Measurements from ENCODE around the gene CBX5.

CBX5 gene

DNA sequence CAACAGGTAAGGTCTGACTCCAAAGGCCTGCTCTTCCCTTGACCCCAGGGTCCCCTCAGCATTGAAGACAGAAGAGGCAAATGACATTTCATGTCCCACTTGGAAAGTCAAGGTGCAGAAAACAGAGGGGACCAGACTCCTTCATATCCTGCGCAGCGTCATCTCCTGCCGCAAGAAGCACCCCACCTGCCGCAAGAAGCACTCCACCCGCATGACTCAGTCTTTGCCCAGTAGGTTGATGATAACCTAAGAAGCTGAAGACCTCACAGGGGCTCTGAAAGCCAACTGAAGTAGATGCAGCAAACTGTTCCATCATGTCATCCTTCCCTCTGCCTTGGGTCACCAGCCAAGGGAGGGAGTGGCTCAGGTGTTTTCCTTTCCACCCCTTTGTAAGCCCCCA, 79.5 kb downstream of the CBX5 start:
- TF ChIP-seq FOXP2 (optimal IDR thresholded peaks at IDR 0.05; ENCODE audit: borderline replicate concordance, extremely low read depth, extremely low read length, insufficient read depth) = no peak
- TF ChIP-seq, protein P1, sequence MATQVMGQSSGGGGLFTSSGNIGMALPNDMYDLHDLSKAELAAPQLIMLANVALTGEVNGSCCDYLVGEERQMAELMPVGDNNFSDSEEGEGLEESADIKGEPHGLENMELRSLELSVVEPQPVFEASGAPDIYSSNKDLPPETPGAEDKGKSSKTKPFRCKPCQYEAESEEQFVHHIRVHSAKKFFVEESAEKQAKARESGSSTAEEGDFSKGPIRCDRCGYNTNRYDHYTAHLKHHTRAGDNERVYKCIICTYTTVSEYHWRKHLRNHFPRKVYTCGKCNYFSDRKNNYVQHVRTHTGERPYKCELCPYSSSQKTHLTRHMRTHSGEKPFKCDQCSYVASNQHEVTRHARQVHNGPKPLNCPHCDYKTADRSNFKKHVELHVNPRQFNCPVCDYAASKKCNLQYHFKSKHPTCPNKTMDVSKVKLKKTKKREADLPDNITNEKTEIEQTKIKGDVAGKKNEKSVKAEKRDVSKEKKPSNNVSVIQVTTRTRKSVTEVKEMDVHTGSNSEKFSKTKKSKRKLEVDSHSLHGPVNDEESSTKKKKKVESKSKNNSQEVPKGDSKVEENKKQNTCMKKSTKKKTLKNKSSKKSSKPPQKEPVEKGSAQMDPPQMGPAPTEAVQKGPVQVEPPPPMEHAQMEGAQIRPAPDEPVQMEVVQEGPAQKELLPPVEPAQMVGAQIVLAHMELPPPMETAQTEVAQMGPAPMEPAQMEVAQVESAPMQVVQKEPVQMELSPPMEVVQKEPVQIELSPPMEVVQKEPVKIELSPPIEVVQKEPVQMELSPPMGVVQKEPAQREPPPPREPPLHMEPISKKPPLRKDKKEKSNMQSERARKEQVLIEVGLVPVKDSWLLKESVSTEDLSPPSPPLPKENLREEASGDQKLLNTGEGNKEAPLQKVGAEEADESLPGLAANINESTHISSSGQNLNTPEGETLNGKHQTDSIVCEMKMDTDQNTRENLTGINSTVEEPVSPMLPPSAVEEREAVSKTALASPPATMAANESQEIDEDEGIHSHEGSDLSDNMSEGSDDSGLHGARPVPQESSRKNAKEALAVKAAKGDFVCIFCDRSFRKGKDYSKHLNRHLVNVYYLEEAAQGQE (IDR thresholded peaks at IDR 0.05; ENCODE audit: insufficient read depth in 1 of 2, low read depth in 2 of 2, low read length in 2 of 2) = no peak
- TF ChIP-seq TAF1 (IDR thresholded peaks at IDR 0.05; ENCODE audit: borderline replicate concordance, insufficient read depth, low read length) = no peak
- TF ChIP-seq SIN3A (IDR thresholded peaks at IDR 0.05; ENCODE audit: borderline replicate concordance, insufficient read depth, low read length) = no peak
- no peak for TF ChIP-seq POLR2AphosphoS5 (IDR thresholded peaks at IDR 0.05; ENCODE audit: low read depth, low read length)

DNA sequence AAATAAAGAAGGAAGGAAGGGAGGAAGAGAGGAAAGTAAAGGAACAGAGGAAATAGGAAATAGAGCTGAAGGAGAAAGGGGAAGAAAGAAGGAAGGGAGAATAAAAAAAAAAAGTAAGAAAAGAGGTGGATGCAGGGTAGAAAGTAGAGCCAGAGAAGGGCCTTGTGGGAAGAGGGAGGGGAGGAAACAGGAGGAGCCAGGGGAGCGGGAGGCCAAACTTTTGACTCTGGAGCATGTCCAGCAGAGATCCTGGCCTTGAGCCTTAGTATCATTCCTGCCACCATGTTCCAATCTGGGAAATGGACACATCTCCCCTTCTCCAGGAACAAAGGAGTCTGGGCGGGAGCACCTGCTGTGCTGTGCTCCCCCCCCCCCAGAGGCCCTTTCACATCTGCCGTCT, 80.0 kb downstream of the CBX5 start:
- TF ChIP-seq FOXP2 (optimal IDR thresholded peaks at IDR 0.05; ENCODE audit: borderline replicate concordance, extremely low read depth, extremely low read length, insufficient read depth) = no peak
- TF ChIP-seq, protein P1 (IDR thresholded peaks at IDR 0.05; ENCODE audit: insufficient read depth in 1 of 2, low read depth in 2 of 2, low read length in 2 of 2) = no peak
- no peak for TF ChIP-seq SIN3A (IDR thresholded peaks at IDR 0.05; ENCODE audit: borderline replicate concordance, insufficient read depth, low read length)
- TF ChIP-seq TAF1 (IDR thresholded peaks at IDR 0.05; ENCODE audit: borderline replicate concordance, insufficient read depth, low read length) = no peak
- TF ChIP-seq POLR2AphosphoS5 (IDR thresholded peaks at IDR 0.05; ENCODE audit: low read depth, low read length) = no peak

DNA sequence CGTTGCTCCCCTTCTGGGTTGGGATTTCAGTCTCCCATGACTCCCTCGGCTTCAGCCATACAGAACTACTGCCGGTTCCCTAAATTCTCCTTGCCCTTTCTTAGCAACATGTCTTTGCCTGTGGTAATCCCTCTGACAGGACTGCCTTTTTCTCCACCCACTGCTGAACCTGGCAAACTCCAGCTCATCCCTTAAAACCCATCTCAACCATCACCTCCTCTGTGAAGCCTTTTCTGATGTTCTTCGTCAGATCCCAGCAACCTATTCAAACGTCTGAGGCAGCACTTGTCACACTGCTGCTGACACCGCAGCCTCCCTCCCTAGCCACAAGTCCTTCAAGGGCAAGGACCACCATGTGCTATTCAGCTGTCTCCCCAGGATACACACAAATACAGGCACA, 80.9 kb downstream of the CBX5 start:
- TF ChIP-seq FOXP2 (optimal IDR thresholded peaks at IDR 0.05; ENCODE audit: borderline replicate concordance, extremely low read depth, extremely low read length, insufficient read depth) = no peak
- no peak for TF ChIP-seq POLR2AphosphoS5 (IDR thresholded peaks at IDR 0.05; ENCODE audit: low read depth, low read length)
- TF ChIP-seq, protein P1 (IDR thresholded peaks at IDR 0.05; ENCODE audit: insufficient read depth in 1 of 2, low read depth in 2 of 2, low read length in 2 of 2) = no peak

DNA sequence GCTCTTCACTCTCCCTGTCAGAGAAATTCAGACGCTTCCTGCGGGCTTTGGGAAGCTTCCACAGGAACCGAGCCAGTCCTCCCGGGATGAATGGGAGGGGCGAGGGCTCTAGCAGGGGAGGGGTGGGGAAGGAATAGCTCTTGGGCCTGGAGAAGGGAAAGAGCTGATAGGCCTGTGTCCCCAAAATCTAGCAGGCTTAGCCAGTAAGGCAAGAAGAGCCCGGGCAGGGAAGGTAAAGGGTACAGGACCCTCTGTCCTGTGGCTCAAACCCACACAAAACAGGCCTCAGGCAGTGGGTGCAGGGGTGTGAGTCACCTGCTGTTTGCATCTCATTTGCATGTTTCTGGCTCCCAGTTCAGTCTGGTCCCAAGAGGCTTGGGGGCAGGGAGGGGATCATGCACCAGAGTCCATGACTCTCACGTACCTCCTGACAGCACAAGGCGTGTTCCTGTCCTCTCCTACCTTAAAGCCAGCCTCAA, 82.5 kb downstream of the CBX5 start:
- TF ChIP-seq, protein P1 (IDR thresholded peaks at IDR 0.05; ENCODE audit: insufficient read depth in 1 of 2, low read depth in 2 of 2, low read length in 2 of 2) = no peak
- no peak for TF ChIP-seq FOXP2 (optimal IDR thresholded peaks at IDR 0.05; ENCODE audit: borderline replicate concordance, extremely low read depth, extremely low read length, insufficient read depth)
- no peak for TF ChIP-seq POLR2AphosphoS5 (IDR thresholded peaks at IDR 0.05; ENCODE audit: low read depth, low read length)
- TF ChIP-seq TAF1 (IDR thresholded peaks at IDR 0.05; ENCODE audit: borderline replicate concordance, insufficient read depth, low read length) = no peak
- TF ChIP-seq SIN3A (IDR thresholded peaks at IDR 0.05; ENCODE audit: borderline replicate concordance, insufficient read depth, low read length) = no peak

DNA sequence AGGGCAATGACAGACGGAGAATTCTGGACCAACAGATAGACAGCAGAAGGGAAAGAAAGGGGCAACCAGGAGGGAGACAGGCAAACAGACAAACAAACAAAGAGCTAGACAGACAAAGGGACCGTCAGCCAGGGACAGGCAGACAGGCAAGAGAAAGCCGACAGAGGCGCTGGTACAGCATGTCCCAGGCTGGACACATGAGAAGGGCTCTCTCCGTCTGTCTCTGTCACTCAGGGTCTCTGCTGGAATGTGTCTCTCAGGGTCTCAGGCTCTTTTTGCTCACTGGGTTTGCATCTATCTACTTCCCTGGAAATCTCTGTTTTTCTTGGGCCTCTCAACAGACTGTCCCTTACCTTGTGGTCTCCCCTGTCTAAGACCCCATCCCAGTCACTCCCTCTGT, 82.9 kb downstream of the CBX5 start:
- no peak for TF ChIP-seq TAF1 (IDR thresholded peaks at IDR 0.05; ENCODE audit: borderline replicate concordance, insufficient read depth, low read length)
- TF ChIP-seq FOXP2 (optimal IDR thresholded peaks at IDR 0.05; ENCODE audit: borderline replicate concordance, extremely low read depth, extremely low read length, insufficient read depth) = no peak
- TF ChIP-seq POLR2AphosphoS5 (IDR thresholded peaks at IDR 0.05; ENCODE audit: low read depth, low read length) = no peak
- TF ChIP-seq, protein P1 (IDR thresholded peaks at IDR 0.05; ENCODE audit: insufficient read depth in 1 of 2, low read depth in 2 of 2, low read length in 2 of 2) = no peak
- TF ChIP-seq SIN3A (IDR thresholded peaks at IDR 0.05; ENCODE audit: borderline replicate concordance, insufficient read depth, low read length) = no peak
